ENCODE measurements around the gene PRDM16. TPM values are rescaled to one million over a fixed set of nuclear protein-coding genes. Genes with fewer than 3 reads are reported as not detected.

Gene PRDM16
- total and polyA plus RNA-seq, 4 donors = 0.05 to 0.67 (median 0.19) TPM

DNA sequence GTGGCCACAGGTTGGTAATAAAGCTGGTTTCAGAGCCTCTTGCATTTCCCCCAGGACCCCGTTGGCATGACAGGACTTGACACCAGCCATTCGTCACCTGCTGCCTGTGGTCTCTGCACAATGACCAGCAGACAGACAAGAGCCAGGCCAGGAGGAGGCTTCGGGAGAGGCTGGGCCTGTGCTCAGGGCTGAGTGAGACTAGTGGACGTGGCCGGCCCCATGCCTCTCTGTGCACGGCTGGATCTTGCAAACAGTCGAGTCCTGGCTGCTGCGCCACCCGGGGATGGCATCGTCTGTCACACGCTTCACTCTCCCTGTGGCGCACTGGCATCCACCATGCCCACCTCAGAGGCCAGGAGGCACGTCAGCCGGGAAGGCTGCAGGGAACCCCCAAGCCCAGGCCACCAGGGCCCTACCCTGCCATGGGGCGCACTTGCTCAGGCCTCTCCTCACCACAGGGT lies 208.0 kb downstream of the PRDM16 start:
- Histone ChIP-seq H3K9ac (ENCODE audit: low read depth in 1 of 2, low read length in 2 of 2) (no peak overlapping the region), H3K36me3 (ENCODE audit: control insufficient read depth in 4 of 4, insufficient read depth in 3 of 4, low read depth in 1 of 4, low read length in 3 of 4) (no peaks in the 10 kb centered on the region), H3K27ac (ENCODE audit: low read depth in 1 of 2, low read length in 2 of 2) (no peak overlapping the region), H3K4me1 (ENCODE audit: control insufficient read depth in 4 of 4, insufficient read depth in 4 of 4, low read length in 3 of 4) (no peaks in the 10 kb centered on the region), H3K27me3 (ENCODE audit: control insufficient read depth in 4 of 4, insufficient read depth in 4 of 4, low read length in 3 of 4) (peaks cover 0 to 5% (median 0%) of the 10 kb centered on the region in 4 donors), H3K4me3 (ENCODE audit: low read depth in 1 of 3, low read length in 3 of 3) (no peak overlapping the region), H3K9me3 (ENCODE audit: control insufficient read depth in 4 of 4, low read length in 3 of 4) (no peaks in the 10 kb centered on the region)
- WGBS = 94% methylated on average over 15 of the region's 15 CpGs
- TF ChIP-seq FOXA2 (IDR thresholded peaks at IDR 0.05) = no peak
- no peak for TF ChIP-seq TAF1 (conservative IDR thresholded peaks at IDR 0.05)
- no peak for TF ChIP-seq NR2F2 (IDR thresholded peaks at IDR 0.05)
- TF ChIP-seq HNF4A (conservative IDR thresholded peaks at IDR 0.05) = no peak
- no peak for TF ChIP-seq MAX (IDR thresholded peaks at IDR 0.05)
- TF ChIP-seq HNF4G (IDR thresholded peaks at IDR 0.05) = no peak
- TF ChIP-seq, protein P1, sequence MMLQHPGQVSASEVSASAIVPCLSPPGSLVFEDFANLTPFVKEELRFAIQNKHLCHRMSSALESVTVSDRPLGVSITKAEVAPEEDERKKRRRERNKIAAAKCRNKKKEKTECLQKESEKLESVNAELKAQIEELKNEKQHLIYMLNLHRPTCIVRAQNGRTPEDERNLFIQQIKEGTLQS (IDR thresholded peaks at IDR 0.05) = no peak
- no peak for TF ChIP-seq EGR1 (IDR thresholded peaks at IDR 0.05; ENCODE audit: low read depth in 2 of 2)
- no peak for DNase-seq (ENCODE audit: low spot score)

DNA sequence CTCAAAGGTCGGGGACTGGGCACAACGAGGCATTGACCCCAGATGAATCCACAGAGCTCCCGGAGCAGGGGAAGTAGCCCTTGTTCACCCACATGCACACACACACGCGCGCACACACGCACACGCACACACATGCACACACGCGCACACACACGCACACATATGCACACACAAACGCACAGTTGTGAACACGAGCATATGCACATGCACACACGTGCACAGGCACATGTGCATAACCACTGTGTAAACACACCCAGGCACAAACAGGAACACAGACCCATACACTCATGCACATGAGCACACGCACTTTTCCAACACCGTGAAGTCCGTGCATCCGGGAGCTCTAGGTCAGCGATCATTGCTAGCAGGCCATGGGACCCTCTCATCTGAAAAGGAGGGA lies 208.6 kb downstream of the PRDM16 start:
- TF ChIP-seq RAD21 (IDR thresholded peaks at IDR 0.05) (no peak), RXRA (IDR thresholded peaks at IDR 0.05) (no peak)
- TF ChIP-seq, protein P2, sequence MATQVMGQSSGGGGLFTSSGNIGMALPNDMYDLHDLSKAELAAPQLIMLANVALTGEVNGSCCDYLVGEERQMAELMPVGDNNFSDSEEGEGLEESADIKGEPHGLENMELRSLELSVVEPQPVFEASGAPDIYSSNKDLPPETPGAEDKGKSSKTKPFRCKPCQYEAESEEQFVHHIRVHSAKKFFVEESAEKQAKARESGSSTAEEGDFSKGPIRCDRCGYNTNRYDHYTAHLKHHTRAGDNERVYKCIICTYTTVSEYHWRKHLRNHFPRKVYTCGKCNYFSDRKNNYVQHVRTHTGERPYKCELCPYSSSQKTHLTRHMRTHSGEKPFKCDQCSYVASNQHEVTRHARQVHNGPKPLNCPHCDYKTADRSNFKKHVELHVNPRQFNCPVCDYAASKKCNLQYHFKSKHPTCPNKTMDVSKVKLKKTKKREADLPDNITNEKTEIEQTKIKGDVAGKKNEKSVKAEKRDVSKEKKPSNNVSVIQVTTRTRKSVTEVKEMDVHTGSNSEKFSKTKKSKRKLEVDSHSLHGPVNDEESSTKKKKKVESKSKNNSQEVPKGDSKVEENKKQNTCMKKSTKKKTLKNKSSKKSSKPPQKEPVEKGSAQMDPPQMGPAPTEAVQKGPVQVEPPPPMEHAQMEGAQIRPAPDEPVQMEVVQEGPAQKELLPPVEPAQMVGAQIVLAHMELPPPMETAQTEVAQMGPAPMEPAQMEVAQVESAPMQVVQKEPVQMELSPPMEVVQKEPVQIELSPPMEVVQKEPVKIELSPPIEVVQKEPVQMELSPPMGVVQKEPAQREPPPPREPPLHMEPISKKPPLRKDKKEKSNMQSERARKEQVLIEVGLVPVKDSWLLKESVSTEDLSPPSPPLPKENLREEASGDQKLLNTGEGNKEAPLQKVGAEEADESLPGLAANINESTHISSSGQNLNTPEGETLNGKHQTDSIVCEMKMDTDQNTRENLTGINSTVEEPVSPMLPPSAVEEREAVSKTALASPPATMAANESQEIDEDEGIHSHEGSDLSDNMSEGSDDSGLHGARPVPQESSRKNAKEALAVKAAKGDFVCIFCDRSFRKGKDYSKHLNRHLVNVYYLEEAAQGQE (IDR thresholded peaks at IDR 0.05) = no peak
- TF ChIP-seq, protein P3, sequence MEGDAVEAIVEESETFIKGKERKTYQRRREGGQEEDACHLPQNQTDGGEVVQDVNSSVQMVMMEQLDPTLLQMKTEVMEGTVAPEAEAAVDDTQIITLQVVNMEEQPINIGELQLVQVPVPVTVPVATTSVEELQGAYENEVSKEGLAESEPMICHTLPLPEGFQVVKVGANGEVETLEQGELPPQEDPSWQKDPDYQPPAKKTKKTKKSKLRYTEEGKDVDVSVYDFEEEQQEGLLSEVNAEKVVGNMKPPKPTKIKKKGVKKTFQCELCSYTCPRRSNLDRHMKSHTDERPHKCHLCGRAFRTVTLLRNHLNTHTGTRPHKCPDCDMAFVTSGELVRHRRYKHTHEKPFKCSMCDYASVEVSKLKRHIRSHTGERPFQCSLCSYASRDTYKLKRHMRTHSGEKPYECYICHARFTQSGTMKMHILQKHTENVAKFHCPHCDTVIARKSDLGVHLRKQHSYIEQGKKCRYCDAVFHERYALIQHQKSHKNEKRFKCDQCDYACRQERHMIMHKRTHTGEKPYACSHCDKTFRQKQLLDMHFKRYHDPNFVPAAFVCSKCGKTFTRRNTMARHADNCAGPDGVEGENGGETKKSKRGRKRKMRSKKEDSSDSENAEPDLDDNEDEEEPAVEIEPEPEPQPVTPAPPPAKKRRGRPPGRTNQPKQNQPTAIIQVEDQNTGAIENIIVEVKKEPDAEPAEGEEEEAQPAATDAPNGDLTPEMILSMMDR (IDR thresholded peaks at IDR 0.05; ENCODE audit: low read depth, low read length, missing input control) = no peak
- Histone ChIP-seq H3K4me3 (ENCODE audit: low read depth in 1 of 3, low read length in 3 of 3) (no peak overlapping the region), H3K9ac (ENCODE audit: low read depth in 1 of 2, low read length in 2 of 2) (no peak overlapping the region), H3K9me3 (ENCODE audit: control insufficient read depth in 4 of 4, low read length in 3 of 4) (no peaks in the 10 kb centered on the region), H3K27ac (ENCODE audit: low read depth in 1 of 2, low read length in 2 of 2) (no peak overlapping the region), H3K4me1 (ENCODE audit: control insufficient read depth in 4 of 4, insufficient read depth in 4 of 4, low read length in 3 of 4) (no peaks in the 10 kb centered on the region), H3K27me3 (ENCODE audit: control insufficient read depth in 4 of 4, insufficient read depth in 4 of 4, low read length in 3 of 4) (peaks cover 0 to 5% (median 0%) of the 10 kb centered on the region in 4 donors), H3K36me3 (ENCODE audit: control insufficient read depth in 4 of 4, insufficient read depth in 3 of 4, low read depth in 1 of 4, low read length in 3 of 4) (no peaks in the 10 kb centered on the region)
- no peak for DNase-seq (ENCODE audit: low spot score)
- 88% methylated on average over 19 of the region's 19 CpGs for WGBS
